Myocyte (in vitro differentiated cells): ENCODE results near the gene NLRC3. TPM values are rescaled to one million over a fixed set of nuclear protein-coding genes. Genes with fewer than 3 reads are reported as not detected.

ENCODE experiments used
- total RNA-seq: library from RNA; depleted of rRNA; stranded (reverse); fragments of >200 nt; gene quantifications from 2 replicates; pipeline ENCODE4 v1.2.3, GENCODE V29; 2014

Gene NLRC3
- total RNA-seq, 1 donor from 2014 or later, result not detected

Other genes with a start within 250 kb of the NLRC3 start
- gene OR2C1, start 221.5 kb downstream of the NLRC3 start, total RNA-seq, result 0.88 TPM in 1 of 2 replicates, not detected in the other
- gene ZSCAN32, start 176.4 kb downstream of the NLRC3 start, total RNA-seq, result 13.4 and 20.4 TPM in 2 replicates
- gene ZNF174, start 176.2 kb downstream of the NLRC3 start, total RNA-seq, result 20.7 and 22.7 TPM in 2 replicates
- 2.2 and 2.9 TPM in 2 replicates for gene ZNF597, start 133.9 kb downstream of the NLRC3 start, total RNA-seq
- 16.0 and 22.2 TPM in 2 replicates for gene NAA60, start 133.7 kb downstream of the NLRC3 start, total RNA-seq
- not detected in 2 replicates for gene C16orf90, start 81.9 kb downstream of the NLRC3 start, total RNA-seq
- gene CLUAP1, start 76.4 kb downstream of the NLRC3 start, total RNA-seq, result 26.6 and 29.3 TPM in 2 replicates
- gene SLX4, start 34.2 kb upstream of the NLRC3 start, total RNA-seq, result 3.7 and 6.5 TPM in 2 replicates
- 13.2 and 21.4 TPM in 2 replicates for gene DNASE1, start 77.3 kb upstream of the NLRC3 start, total RNA-seq
- gene TRAP1, start 140.1 kb upstream of the NLRC3 start, total RNA-seq, result 89.5 and 91.0 TPM in 2 replicates